PC-9 (cell line): ENCODE measurements around the gene SLC24A1. TPM values are rescaled to one million over a fixed set of nuclear protein-coding genes. Genes with fewer than 3 reads are reported as not detected.

Experiments
- BruUV-seq: library from RNA; stranded (reverse); fragments of 400-500 nt; replicated peaks from 2 replicates; lab custom pipeline; 2021; lab: Mats Ljungman, UMichigan
- CTCF ChIA-PET: fragments of 300-600 bp; sonication (Branson Sonifier 250); formaldehyde crosslinking; loops from one replicate; lab custom pipeline; 2022; ENCODE audit warnings: antibody characterized with exemption; lab: Charles Lee
- POLR2A ChIA-PET: fragments of 300-600 bp; sonication (Branson Sonifier 250); formaldehyde crosslinking; loops from one replicate; lab custom pipeline; 2022; ENCODE audit warnings: antibody characterized with exemption; ENCODE audit not compliant: unreplicated experiment; lab: Charles Lee
- DNase-seq, 2 experiments: peaks; one replicate each; pipeline versions ENCODE4 v3.0.0 to v3.0.0-alpha.2; 2015 to 2022; ENCODE audit warnings: mixed read lengths in 1 of 2
- H2AFZ ChIP-seq: fragments of 200-600 bp; sonication (generic); 2 replicates; pipeline ENCODE4 v1.8.1; 2017; ENCODE audit warnings: antibody characterized with exemption
- H3F3A ChIP-seq: fragments of 200-600 bp; sonication (generic); 2 replicates; pipeline ENCODE4 v1.8.1; 2017; ENCODE audit warnings: antibody characterized with exemption, mild to moderate bottlenecking, low read depth; ENCODE audit not compliant: insufficient read depth
- H3K27ac ChIP-seq: fragments of 200-600 bp; sonication (generic); 2 replicates; pipeline ENCODE4 v1.6.1; 2016; ENCODE audit warnings: mixed run types
- H3K27me3 ChIP-seq: fragments of 200-600 bp; sonication (generic); 2 replicates; pipeline ENCODE4 v1.6.1; 2016; ENCODE audit warnings: low read depth, mixed run types; ENCODE audit not compliant: insufficient read depth
- H3K36me3 ChIP-seq: fragments of 200-600 bp; sonication (generic); 2 replicates; pipeline ENCODE4 v1.6.1; 2016; ENCODE audit warnings: low read depth, mixed run types
- H3K4me1 ChIP-seq: fragments of 200-600 bp; sonication (generic); replicated peaks from 2 replicates; pipeline ENCODE4 v1.6.1; 2016; ENCODE audit warnings: mixed run types; ENCODE audit not compliant: insufficient read depth
- H3K4me2 ChIP-seq: fragments of 200-600 bp; sonication (generic); 2 replicates; pipeline ENCODE4 v1.6.1; 2017; ENCODE audit warnings: mixed run types
- H3K4me3 ChIP-seq: fragments of 200-600 bp; sonication (generic); 2 replicates; pipeline ENCODE4 v1.6.1; 2016; ENCODE audit warnings: mixed run types
- H3K79me2 ChIP-seq: fragments of 200-600 bp; sonication (generic); 2 replicates; pipeline ENCODE4 v1.6.1; 2017; ENCODE audit warnings: low read depth, mixed run types
- H3K9me2 ChIP-seq: fragments of 200-600 bp; sonication (generic); 2 replicates; pipeline ENCODE4 v1.8.1; 2017; ENCODE audit warnings: mild to moderate bottlenecking; ENCODE audit not compliant: insufficient read depth
- H3K9me3 ChIP-seq: fragments of 200-600 bp; sonication (generic); 2 replicates; pipeline ENCODE4 v1.8.1; 2016; ENCODE audit warnings: low read depth; ENCODE audit not compliant: insufficient read depth
- H4K20me1 ChIP-seq: fragments of 200-600 bp; sonication (generic); 2 replicates; pipeline ENCODE4 v1.8.1; 2017; ENCODE audit not compliant: insufficient read depth
- EZH2 ChIP-seq: fragments of 200-600 bp; sonication (generic); IDR thresholded peaks from 2 replicates; pipeline ENCODE4 v1.8.0; 2017; ENCODE audit warnings: antibody characterized with exemption, low read depth
- intact Hi-C: fragments of 100-400 bp; cut with micrococcal nuclease; formaldehyde crosslinking; loops from one replicate; pipeline ENCODE4 v1.10.0; 2022; ENCODE audit not compliant: unreplicated experiment
- total RNA-seq: library from RNA; stranded (reverse); gene quantifications from 2 replicates; pipeline ENCODE4 v1.2.3, GENCODE V29; 2021
- TF ChIP-seq, protein P1 (sequence below): fragments of 200-600 bp; sonication (generic); conservative IDR thresholded peaks from 2 replicates; pipeline ENCODE4 v1.6.1; 2017; ENCODE audit warnings: mixed run types, antibody characterized with exemption, mild to moderate bottlenecking, moderate library complexity

SLC24A1 gene
- total RNA-seq, 1 experiment from 2014 or later = 22.5 TPM

DNA sequence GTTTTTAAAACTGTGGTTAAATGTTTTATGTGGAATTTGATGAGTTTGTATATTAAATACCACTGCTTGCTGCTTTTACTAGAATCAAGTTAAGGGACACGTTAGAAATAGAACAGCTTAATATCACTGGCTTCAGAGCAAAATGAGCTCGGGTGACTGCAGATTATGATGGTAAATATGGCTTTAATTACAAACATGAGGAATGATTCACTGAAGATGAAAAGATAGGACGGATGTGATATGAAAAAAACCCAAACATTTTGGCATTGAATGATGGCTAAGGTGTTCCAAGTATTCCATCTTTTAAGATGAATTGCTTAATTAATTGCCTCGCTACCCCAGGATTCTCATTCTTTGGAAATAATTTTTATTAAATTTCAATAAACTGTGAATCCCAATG lies 33.7 kb downstream of the SLC24A1 start:
- no TSS peak for BruUV-seq

DNA sequence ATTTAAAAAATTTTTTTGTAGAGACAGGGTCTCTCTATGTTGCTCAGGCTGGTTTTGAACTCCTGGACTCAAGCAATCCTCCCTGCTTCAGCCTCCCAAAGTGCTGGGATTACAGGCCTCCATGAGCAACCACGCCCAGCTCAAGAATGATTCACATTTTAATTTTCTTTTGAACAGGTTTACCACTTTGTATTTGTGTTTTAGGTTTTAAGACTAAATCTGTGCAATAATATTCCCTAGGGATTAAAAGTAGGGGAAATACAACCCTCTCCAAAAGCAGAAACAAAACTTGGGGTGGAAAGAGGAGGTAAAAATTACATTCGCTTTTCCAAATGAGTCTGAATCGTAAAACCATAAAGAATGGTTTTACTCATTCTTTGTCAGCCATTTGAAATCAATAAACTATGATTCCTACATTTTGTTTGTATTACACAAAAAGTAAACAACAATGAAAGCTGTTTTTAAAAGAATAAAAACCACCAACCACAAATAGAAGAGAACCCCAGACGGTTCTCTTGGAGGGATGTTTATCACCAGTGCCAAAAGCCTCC lies 37.8 kb downstream of the SLC24A1 start:
- Histone ChIP-seq H3K4me3 (no peak overlapping the region), H3K79me2 (no peaks in the 10 kb centered on the region), H3K4me2 (no peak overlapping the region), H3K27ac (no peak overlapping the region), H4K20me1 (no peaks in the 10 kb centered on the region), H3K4me1 (no peaks in the 10 kb centered on the region; the same call in 1 of the 2 replicates), H3F3A (peaks cover 7% of the 10 kb centered on the region; the same call in 1 of the 2 replicates), H3K9me2 (no peaks in the 10 kb centered on the region), H3K27me3 (no peaks in the 10 kb centered on the region), H3K9me3 (no peaks in the 10 kb centered on the region), H2AFZ (no peak overlapping the region), H3K36me3 (no peaks in the 10 kb centered on the region)
- CTCF ChIA-PET = no interaction called here
- no peak for DNase-seq
- TF ChIP-seq EZH2 = no peak
- TF ChIP-seq, protein P1, sequence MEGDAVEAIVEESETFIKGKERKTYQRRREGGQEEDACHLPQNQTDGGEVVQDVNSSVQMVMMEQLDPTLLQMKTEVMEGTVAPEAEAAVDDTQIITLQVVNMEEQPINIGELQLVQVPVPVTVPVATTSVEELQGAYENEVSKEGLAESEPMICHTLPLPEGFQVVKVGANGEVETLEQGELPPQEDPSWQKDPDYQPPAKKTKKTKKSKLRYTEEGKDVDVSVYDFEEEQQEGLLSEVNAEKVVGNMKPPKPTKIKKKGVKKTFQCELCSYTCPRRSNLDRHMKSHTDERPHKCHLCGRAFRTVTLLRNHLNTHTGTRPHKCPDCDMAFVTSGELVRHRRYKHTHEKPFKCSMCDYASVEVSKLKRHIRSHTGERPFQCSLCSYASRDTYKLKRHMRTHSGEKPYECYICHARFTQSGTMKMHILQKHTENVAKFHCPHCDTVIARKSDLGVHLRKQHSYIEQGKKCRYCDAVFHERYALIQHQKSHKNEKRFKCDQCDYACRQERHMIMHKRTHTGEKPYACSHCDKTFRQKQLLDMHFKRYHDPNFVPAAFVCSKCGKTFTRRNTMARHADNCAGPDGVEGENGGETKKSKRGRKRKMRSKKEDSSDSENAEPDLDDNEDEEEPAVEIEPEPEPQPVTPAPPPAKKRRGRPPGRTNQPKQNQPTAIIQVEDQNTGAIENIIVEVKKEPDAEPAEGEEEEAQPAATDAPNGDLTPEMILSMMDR = no peak
- no TSS peak for BruUV-seq
- intact Hi-C loops = no loop called here
- POLR2A ChIA-PET = interaction anchor here (0.7 kb wide), 1 partner anchor 22 kb away, joined by 3 read pairs; no protein-coding TSS in a partner anchor

More for the DNA sequence above, 33.7 kb downstream of the SLC24A1 start:
- TF ChIP-seq, protein P1 = no peak
- no peak for TF ChIP-seq EZH2
- intact Hi-C loops = no loop called here
- no peak for DNase-seq
- H2AFZ ChIP-seq = no peak overlapping the region
- H3K79me2 ChIP-seq = no peaks in the 10 kb centered on the region
- peaks cover 7% of the 10 kb centered on the region; the same call in 1 of the 2 replicates for H3F3A ChIP-seq
- CTCF ChIA-PET = no interaction called here
- no peaks in the 10 kb centered on the region for H3K9me2 ChIP-seq
- no peak overlapping the region for H3K27ac ChIP-seq
- no peaks in the 10 kb centered on the region for H4K20me1 ChIP-seq
- peaks cover 9% of the 10 kb centered on the region; the same call in 1 of the 2 replicates for H3K4me1 ChIP-seq
- no peaks in the 10 kb centered on the region for H3K36me3 ChIP-seq
- no peaks in the 10 kb centered on the region for H3K9me3 ChIP-seq
- no peaks in the 10 kb centered on the region for H3K27me3 ChIP-seq
- POLR2A ChIA-PET = no interaction called here
- H3K4me3 ChIP-seq = no peak overlapping the region
- H3K4me2 ChIP-seq = no peak overlapping the region

DNA sequence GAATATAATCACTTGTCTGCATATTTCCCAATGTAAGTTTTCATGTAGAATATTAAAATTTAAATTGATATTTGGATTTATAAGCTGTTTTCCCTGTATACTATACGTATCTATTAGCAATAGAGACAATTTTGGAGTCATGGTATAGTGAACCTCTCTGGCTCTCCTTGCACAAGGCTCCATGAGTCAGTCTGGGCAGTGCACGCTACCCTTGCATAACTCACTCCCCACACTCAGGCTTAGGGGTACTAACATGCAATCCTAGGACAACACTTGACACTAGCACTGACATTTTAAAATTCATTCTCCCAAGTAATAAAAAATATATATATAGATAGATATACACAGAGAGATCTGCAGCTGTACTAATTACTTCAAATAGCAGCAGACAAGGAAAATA lies 39.2 kb downstream of the SLC24A1 start:
- no peaks in the 10 kb centered on the region for H3K4me1 ChIP-seq
- no peak overlapping the region for H2AFZ ChIP-seq
- POLR2A ChIA-PET = interaction anchor here (0.6 kb wide), 1 partner anchor 148 kb away, joined by 5 read pairs; no protein-coding TSS in a partner anchor
- TF ChIP-seq, protein P1 = no peak
- no peak for TF ChIP-seq EZH2
- H3K4me3 ChIP-seq = no peak overlapping the region
- H3K27me3 ChIP-seq = no peaks in the 10 kb centered on the region
- H3K9me2 ChIP-seq = no peaks in the 10 kb centered on the region
- no peaks in the 10 kb centered on the region for H3K79me2 ChIP-seq
- intact Hi-C loops = no loop called here
- H4K20me1 ChIP-seq = no peaks in the 10 kb centered on the region
- no peaks in the 10 kb centered on the region for H3K9me3 ChIP-seq
- CTCF ChIA-PET = no interaction called here
- H3K36me3 ChIP-seq = no peaks in the 10 kb centered on the region
- H3K27ac ChIP-seq = no peak overlapping the region
- no peak overlapping the region for H3K4me2 ChIP-seq
- no peak for DNase-seq
- peaks cover 7% of the 10 kb centered on the region; the same call in 1 of the 2 replicates for H3F3A ChIP-seq
- BruUV-seq = no TSS peak
